ENCODE results near the gene CACNA1A.

DNA sequence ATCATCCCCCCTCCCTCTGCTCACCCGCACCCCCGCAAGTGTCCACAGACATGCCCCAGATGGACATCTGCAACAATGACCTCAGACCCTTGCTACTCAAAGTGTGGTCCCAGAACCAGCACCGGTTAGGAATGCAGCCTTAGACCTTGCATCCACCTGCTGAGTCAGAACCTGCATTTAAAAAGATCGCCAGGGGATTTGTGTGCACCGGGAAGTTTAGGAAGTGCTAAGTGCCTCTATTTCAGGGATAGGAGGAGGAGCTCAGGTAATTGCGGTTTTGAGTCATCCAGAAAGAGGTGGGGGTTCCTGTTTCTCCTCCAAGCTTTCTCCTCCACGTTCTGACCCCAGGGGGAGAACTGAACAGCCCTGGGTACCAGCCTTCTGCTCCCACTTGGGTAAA is 46.2 kb downstream of the CACNA1A start:
- TF ChIP-seq POLR2AphosphoS5 (IDR thresholded peaks at IDR 0.05; ENCODE audit: low read depth, low read length) (no peak), POLR2A (IDR thresholded peaks at IDR 0.05; ENCODE audit: low read depth, low read length) (no peak), TAF1 (IDR thresholded peaks at IDR 0.05; ENCODE audit: borderline replicate concordance, low read depth, low read length) (no peak)
